Breast epithelium (tissue), 4 donors: ENCODE results near the gene IKZF3. TPM values are rescaled to one million over a fixed set of nuclear protein-coding genes. Genes with fewer than 3 reads are reported as not detected.
A peak's percentile ranks its signal among the peaks of the same experiment; 100 is the strongest.

Experiments used
- DNase-seq, 2 donors: peaks; one replicate each; pipeline ENCODE4 v3.0.0-alpha.2; 2019; ENCODE audit warnings: low spot score in 2 of 2
- H3K27ac ChIP-seq, 2 donors: fragments of 200-600 bp; sonication (generic) in 1 of 2; one replicate each; pipeline ENCODE4 v1.5.1; 2016 to 2019; ENCODE audit warnings: mild to moderate bottlenecking in 1 of 2
- H3K27me3 ChIP-seq, 2 donors: fragments of 200-600 bp; sonication (generic) in 1 of 2; one replicate each; pipeline versions ENCODE4 v1.5.1 to v1.6.0; 2017 to 2019; ENCODE audit warnings: control low read depth in 1 of 2, mild to moderate bottlenecking in 1 of 2
- H3K36me3 ChIP-seq: fragments of 200-600 bp; one replicate; pipeline ENCODE4 v1.5.1; 2019
- H3K4me1 ChIP-seq, 2 donors: fragments of 200-600 bp; sonication (generic); one replicate each; pipeline ENCODE4 v1.5.1; 2016 to 2019; ENCODE audit warnings: control low read depth in 1 of 2
- H3K4me3 ChIP-seq, 3 donors: fragments of 200-600 bp; sonication (generic); 1 replicate in 2 of 3; 2 replicates in 1 of 3; pipeline ENCODE4 v1.5.1; 2016 to 2019; ENCODE audit warnings: mild to moderate bottlenecking in 3 of 3, moderate library complexity in 2 of 3
- H3K9me3 ChIP-seq, 2 donors: fragments of 200-600 bp; sonication (generic) in 1 of 2; one replicate each; pipeline ENCODE4 v1.5.1; 2016 to 2019; ENCODE audit warnings: control low read depth in 1 of 2
- POLR2A ChIP-seq: fragments of 450-650 bp; IDR thresholded peaks from one replicate; pipeline ENCODE4 v1.6.1; 2016; ENCODE audit warnings: antibody characterized with exemption, mild to moderate bottlenecking, moderate library complexity
- POLR2AphosphoS5 ChIP-seq, 3 donors: sonication (generic); formaldehyde crosslinking; IDR thresholded peaks; one replicate each; pipeline ENCODE4 v1.6.1; 2017; ENCODE audit warnings: antibody characterized with exemption in 3 of 3
- intact Hi-C: fragments of 100-400 bp; cut with DNase I; formaldehyde crosslinking; loops from one replicate; pipeline ENCODE4 v1.15.1; 2023; ENCODE audit warnings: low total_unique reads
- total RNA-seq, 3 donors: library from RNA; depleted of rRNA; stranded (reverse); fragments of >200 nt; gene quantifications; one replicate each; pipeline ENCODE4 v1.1.0, GENCODE V29; 2016
- TF ChIP-seq, protein P1 (sequence below), 3 donors: fragments of 450-650 bp; IDR thresholded peaks; one replicate each; pipeline ENCODE4 v1.5.1; 2016 to 2017; ENCODE audit warnings: antibody characterized with exemption in 3 of 3, mild to moderate bottlenecking in 3 of 3, moderate library complexity in 3 of 3

The IKZF3 gene
- total RNA-seq, 3 donors from 2014 or later: 1.8 to 4.8 (median 2.3) TPM

GRCh38 chr17:39724731-39725130 is 139.4 kb downstream of the IKZF3 start:
- H3K4me3 ChIP-seq: no peak overlapping the region
- DNase-seq: no peak
- no peaks in the 10 kb centered on the region for H3K9me3 ChIP-seq
- no peaks in the 10 kb centered on the region for H3K27me3 ChIP-seq
- H3K36me3 ChIP-seq: no peaks in the 10 kb centered on the region
- no peak overlapping the region for H3K27ac ChIP-seq
- no peak for TF ChIP-seq POLR2AphosphoS5 (IDR thresholded peaks at IDR 0.05)
- no peak for TF ChIP-seq POLR2A
- TF ChIP-seq, protein P1, sequence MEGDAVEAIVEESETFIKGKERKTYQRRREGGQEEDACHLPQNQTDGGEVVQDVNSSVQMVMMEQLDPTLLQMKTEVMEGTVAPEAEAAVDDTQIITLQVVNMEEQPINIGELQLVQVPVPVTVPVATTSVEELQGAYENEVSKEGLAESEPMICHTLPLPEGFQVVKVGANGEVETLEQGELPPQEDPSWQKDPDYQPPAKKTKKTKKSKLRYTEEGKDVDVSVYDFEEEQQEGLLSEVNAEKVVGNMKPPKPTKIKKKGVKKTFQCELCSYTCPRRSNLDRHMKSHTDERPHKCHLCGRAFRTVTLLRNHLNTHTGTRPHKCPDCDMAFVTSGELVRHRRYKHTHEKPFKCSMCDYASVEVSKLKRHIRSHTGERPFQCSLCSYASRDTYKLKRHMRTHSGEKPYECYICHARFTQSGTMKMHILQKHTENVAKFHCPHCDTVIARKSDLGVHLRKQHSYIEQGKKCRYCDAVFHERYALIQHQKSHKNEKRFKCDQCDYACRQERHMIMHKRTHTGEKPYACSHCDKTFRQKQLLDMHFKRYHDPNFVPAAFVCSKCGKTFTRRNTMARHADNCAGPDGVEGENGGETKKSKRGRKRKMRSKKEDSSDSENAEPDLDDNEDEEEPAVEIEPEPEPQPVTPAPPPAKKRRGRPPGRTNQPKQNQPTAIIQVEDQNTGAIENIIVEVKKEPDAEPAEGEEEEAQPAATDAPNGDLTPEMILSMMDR (IDR thresholded peaks at IDR 0.05): no peak
- intact Hi-C loops: no loop called here
- H3K4me1 ChIP-seq: peaks cover 4 to 9% of the 10 kb centered on the region in 2 donors

GRCh38 chr17:39722965-39723848 is 140.9 kb downstream of the IKZF3 start:
- Histone ChIP-seq H3K36me3 (no peaks in the 10 kb centered on the region), H3K27me3 (no peaks in the 10 kb centered on the region), H3K4me3 (no peak overlapping the region), H3K9me3 (no peaks in the 10 kb centered on the region), H3K27ac (peak overlapping the region; percentile 19 to 48), H3K4me1 (no peaks in the 10 kb centered on the region)
- intact Hi-C loops: no loop called here
- TF ChIP-seq, protein P1 (IDR thresholded peaks at IDR 0.05): no peak
- no peak for TF ChIP-seq POLR2A
- no peak for TF ChIP-seq POLR2AphosphoS5 (IDR thresholded peaks at IDR 0.05)
- no peak for DNase-seq

GRCh38 chr17:39722104-39722503 is 142.0 kb downstream of the IKZF3 start:
- no peaks in the 10 kb centered on the region for H3K36me3 ChIP-seq
- no peak overlapping the region for H3K4me3 ChIP-seq
- no peak for DNase-seq
- no peak overlapping the region for H3K27ac ChIP-seq
- no peaks in the 10 kb centered on the region for H3K9me3 ChIP-seq
- peaks cover 0 to 1% of the 10 kb centered on the region in 2 donors for H3K4me1 ChIP-seq
- intact Hi-C loops: no loop called here
- H3K27me3 ChIP-seq: no peaks in the 10 kb centered on the region
- TF ChIP-seq, protein P1 (IDR thresholded peaks at IDR 0.05): no peak
- TF ChIP-seq POLR2A (no peak), POLR2AphosphoS5 (IDR thresholded peaks at IDR 0.05) (no peak)

DNA sequence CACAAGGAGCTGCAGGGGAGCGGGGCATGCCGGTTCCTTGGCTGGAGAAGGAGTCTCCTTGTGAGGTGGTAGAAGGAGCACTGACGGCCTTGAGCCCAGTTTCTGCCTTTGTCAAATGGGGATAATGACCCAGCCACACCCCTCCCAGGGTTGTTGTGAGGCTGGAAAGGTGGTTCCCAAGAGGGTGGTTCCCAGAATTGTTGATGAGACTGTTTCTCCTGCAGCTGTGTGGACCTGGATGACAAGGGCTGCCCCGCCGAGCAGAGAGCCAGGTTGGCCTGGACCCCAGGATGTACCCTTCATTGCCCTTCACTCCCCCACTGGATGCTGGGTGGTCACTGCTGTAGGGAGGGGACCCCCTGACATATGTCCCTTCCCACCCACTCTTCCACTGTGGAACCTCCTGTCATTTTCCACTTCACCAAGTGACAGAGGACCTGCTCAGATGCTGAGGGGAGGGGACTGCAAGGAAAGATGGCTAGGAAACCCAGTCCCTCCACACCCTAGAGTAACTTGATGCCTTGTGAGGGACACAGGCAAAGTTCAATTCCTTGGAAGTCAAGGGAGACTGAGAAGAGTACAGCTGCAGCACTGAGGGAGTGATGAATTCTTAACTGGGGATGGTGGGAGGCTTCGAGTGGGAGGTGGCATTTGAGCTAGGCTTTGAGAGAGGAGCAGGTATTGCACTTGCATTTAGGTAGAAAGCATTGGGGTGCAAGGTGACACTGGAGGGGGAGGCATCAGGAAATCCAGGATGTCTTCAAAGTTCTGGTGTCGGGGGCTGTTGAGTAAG is 144.4 kb downstream of the IKZF3 start:
- Histone ChIP-seq H3K36me3 (no peaks in the 10 kb centered on the region), H3K27me3 (no peaks in the 10 kb centered on the region), H3K27ac (no peak overlapping the region), H3K4me1 (peaks cover 0 to 4% of the 10 kb centered on the region in 2 donors), H3K4me3 (no peak overlapping the region), H3K9me3 (no peaks in the 10 kb centered on the region)
- no peak for DNase-seq
- TF ChIP-seq POLR2A (no peak), POLR2AphosphoS5 (IDR thresholded peaks at IDR 0.05) (no peak)
- TF ChIP-seq, protein P1 (IDR thresholded peaks at IDR 0.05): no peak
- intact Hi-C loops: loop anchor here (1.0 kb wide), 1 partner anchor 55 kb away; no protein-coding TSS in a partner anchor

DNA sequence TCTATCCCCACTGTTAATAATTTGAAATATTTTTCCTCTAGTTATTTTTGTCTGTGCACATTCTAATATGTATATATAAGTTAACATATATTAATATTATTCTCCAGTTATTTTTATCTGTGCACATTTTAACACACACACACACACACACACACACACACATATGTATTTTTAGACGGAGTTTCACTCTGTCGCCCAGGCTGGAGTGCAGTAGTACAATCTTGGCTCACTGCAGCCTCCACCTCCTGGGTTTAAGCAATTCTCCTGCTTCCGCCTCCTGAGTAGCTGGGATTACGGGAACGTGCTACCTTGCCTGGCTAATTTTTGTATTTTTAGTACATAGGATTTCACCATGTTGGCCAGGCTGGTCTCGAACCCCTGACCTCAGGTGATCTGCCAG is 146.5 kb downstream of the IKZF3 start:
- Histone ChIP-seq H3K4me3 (no peak overlapping the region), H3K9me3 (no peaks in the 10 kb centered on the region), H3K4me1 (peaks cover 0 to 4% of the 10 kb centered on the region in 2 donors), H3K27ac (peak overlapping the region in 1 of 2 donors; percentile 93), H3K36me3 (no peaks in the 10 kb centered on the region), H3K27me3 (no peaks in the 10 kb centered on the region)
- TF ChIP-seq, protein P1 (IDR thresholded peaks at IDR 0.05): no peak
- TF ChIP-seq POLR2AphosphoS5 (IDR thresholded peaks at IDR 0.05) (no peak), POLR2A (no peak)
- no peak for DNase-seq
- intact Hi-C loops: no loop called here
